Fibroblast of lung (primary cell): ENCODE data around the gene LRRK1. TPM values are rescaled to one million over a fixed set of nuclear protein-coding genes. Genes with fewer than 3 reads are reported as not detected.

Experiments
- DNase-seq, 2 donors: peaks; one replicate each; pipeline versions ENCODE4 v3.0.0 to v3.0.0-alpha.2; 2010; ENCODE audit warnings: low read depth in 2 of 2
- H2AFZ ChIP-seq: 2 replicates; pipeline ENCODE4 v1.5.1; 2012; ENCODE audit warnings: low read length, control low read depth, inconsistent platforms
- H3K27ac ChIP-seq: 2 replicates; pipeline ENCODE4 v1.5.1; 2011; ENCODE audit warnings: low read length, control low read depth; ENCODE audit not compliant: insufficient read depth
- H3K27me3 ChIP-seq: 2 replicates; pipeline ENCODE4 v1.5.1; 2011; ENCODE audit warnings: mild to moderate bottlenecking, low read length; ENCODE audit not compliant: control insufficient read depth, insufficient read depth
- H3K36me3 ChIP-seq: 2 replicates; pipeline ENCODE4 v1.5.1; 2011; ENCODE audit warnings: low read length; ENCODE audit not compliant: control insufficient read depth, insufficient read depth
- H3K4me1 ChIP-seq: 2 replicates; pipeline ENCODE4 v1.5.1; 2011; ENCODE audit warnings: low read length; ENCODE audit not compliant: control insufficient read depth, insufficient read depth; ENCODE audit errors: extremely low read depth
- H3K4me2 ChIP-seq: 2 replicates; pipeline ENCODE4 v1.5.1; 2011; ENCODE audit warnings: low read length, control low read depth; ENCODE audit not compliant: insufficient read depth; ENCODE audit errors: extremely low read depth
- H3K4me3 ChIP-seq, 4 experiments: fragments of 200-600 bp in 1 of 4; sonication (generic) in 1 of 4; replicated peaks in 1 of 4; 2 replicates each; pipeline ENCODE4 v1.5.1; 2011 to 2016; ENCODE audit warnings: low read length in 4 of 4, low read depth in 3 of 4, mild to moderate bottlenecking in 3 of 4, control low read depth in 2 of 4, inconsistent platforms in 1 of 4, mixed read lengths in 1 of 4; ENCODE audit not compliant: insufficient read depth in 1 of 4; ENCODE audit errors: control extremely low read depth in 1 of 4
- H3K79me2 ChIP-seq: 2 replicates; pipeline ENCODE4 v1.5.1; 2012; ENCODE audit warnings: mild to moderate bottlenecking, low read length, inconsistent platforms; ENCODE audit not compliant: control insufficient read depth, insufficient read depth
- H3K9ac ChIP-seq: 2 replicates; pipeline ENCODE4 v1.5.1; 2011; ENCODE audit warnings: mild to moderate bottlenecking, low read length, control low read depth; ENCODE audit not compliant: insufficient read depth
- H3K9me3 ChIP-seq: 2 replicates; pipeline ENCODE4 v1.5.1; 2012; ENCODE audit warnings: low read depth, low read length; ENCODE audit not compliant: control insufficient read depth, insufficient read depth
- H4K20me1 ChIP-seq: 2 replicates; pipeline ENCODE4 v1.5.1; 2011; ENCODE audit warnings: low read length; ENCODE audit not compliant: control insufficient read depth, insufficient read depth; ENCODE audit errors: extremely low read depth
- CTCF ChIP-seq, 2 donors: IDR thresholded peaks in 1 of 2; conservative IDR thresholded peaks in 1 of 2; 1 replicate in 1 of 2; 2 replicates in 1 of 2; pipeline ENCODE4 v1.5.1; 2011 to 2012; ENCODE audit warnings: low read length in 2 of 2, control low read depth in 1 of 2, inconsistent platforms in 1 of 2, low read depth in 1 of 2, mild to moderate bottlenecking in 1 of 2
- EZH2 ChIP-seq: IDR thresholded peaks from 2 replicates; pipeline ENCODE4 v1.5.1; 2012; ENCODE audit warnings: low read length, control low read depth, mild to moderate bottlenecking; ENCODE audit errors: missing control alignments
- polyA plus RNA-seq, 2 donors: library from polyadenylated mRNA; depleted of rRNA in 1 of 2; stranded (reverse) in 1 of 2; unstranded in 1 of 2; fragments of >200 nt; gene quantifications; 2 replicates each; pipeline ENCODE4 v1.2.1, GENCODE V29; 2011 to 2012; ENCODE audit warnings: missing spikeins in 1 of 2
- total RNA-seq: library from RNA; depleted of rRNA; stranded (reverse); fragments of >200 nt; gene quantifications from 2 replicates; pipeline ENCODE4 v1.2.1, GENCODE V29; 2014

LRRK1 gene
- total and polyA plus RNA-seq, 2 donors (not counting 1 experiment from before 2014, with no cell fraction given), result 3.8 to 12.2 TPM

- H3K4me1 ChIP-seq, result peaks cover 5% of the 10 kb centered on the region
- H3K79me2 ChIP-seq, result no peaks in the 10 kb centered on the region
- no peak overlapping the region for H2AFZ ChIP-seq
- H4K20me1 ChIP-seq, result no peaks in the 10 kb centered on the region
- no peaks in the 10 kb centered on the region for H3K27me3 ChIP-seq
- DNase-seq, result no peak
- H3K4me3 ChIP-seq, result no peak overlapping the region
- H3K4me2 ChIP-seq, result no peak overlapping the region
- no peak overlapping the region for H3K9ac ChIP-seq
- H3K9me3 ChIP-seq, result no peaks in the 10 kb centered on the region
- H3K27ac ChIP-seq, result no peak overlapping the region
- H3K36me3 ChIP-seq, result no peaks in the 10 kb centered on the region
- no peak for TF ChIP-seq EZH2
- TF ChIP-seq CTCF (conservative IDR thresholded peaks at IDR 0.05 in 1 of 2, IDR thresholded peaks at IDR 0.05 in 1 of 2; ENCODE audit: low read depth in 1 of 2, low read length in 2 of 2), result no peak
Measured at GRCh38 chr15:101022306-101022705, 103.1 kb downstream of the LRRK1 start.

DNA sequence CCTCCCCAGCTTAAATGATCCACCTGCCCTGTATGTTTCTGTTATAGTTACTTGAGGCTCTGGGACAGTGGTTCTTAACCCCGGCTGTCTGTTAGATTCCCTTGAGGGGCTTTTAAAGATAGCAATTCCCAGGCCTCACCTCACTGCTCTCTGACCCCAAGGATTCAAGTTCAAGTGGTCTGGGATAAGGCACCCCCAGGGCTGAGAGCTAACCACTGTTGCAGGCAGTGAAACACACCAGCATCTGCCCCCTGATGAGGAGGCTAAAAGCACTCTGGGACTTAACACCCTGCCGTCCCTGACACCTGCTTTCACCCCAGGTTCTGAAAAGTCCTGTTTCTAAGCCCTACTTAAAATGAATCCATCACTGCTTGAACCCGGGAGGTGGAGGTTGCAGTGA, 103.7 kb downstream of the LRRK1 start:
- H3K4me2 ChIP-seq, result no peak overlapping the region
- H2AFZ ChIP-seq, result no peak overlapping the region
- H3K27me3 ChIP-seq, result no peaks in the 10 kb centered on the region
- H3K4me1 ChIP-seq, result peaks cover 5% of the 10 kb centered on the region
- no peaks in the 10 kb centered on the region for H4K20me1 ChIP-seq
- no peak overlapping the region for H3K27ac ChIP-seq
- no peak overlapping the region for H3K9ac ChIP-seq
- H3K36me3 ChIP-seq, result no peaks in the 10 kb centered on the region
- H3K79me2 ChIP-seq, result no peaks in the 10 kb centered on the region
- H3K4me3 ChIP-seq, result no peak overlapping the region
- TF ChIP-seq CTCF (conservative IDR thresholded peaks at IDR 0.05 in 1 of 2, IDR thresholded peaks at IDR 0.05 in 1 of 2; ENCODE audit: low read depth in 1 of 2, low read length in 2 of 2), result no peak
- TF ChIP-seq EZH2, result no peak
- H3K9me3 ChIP-seq, result no peaks in the 10 kb centered on the region
- no peak for DNase-seq

DNA sequence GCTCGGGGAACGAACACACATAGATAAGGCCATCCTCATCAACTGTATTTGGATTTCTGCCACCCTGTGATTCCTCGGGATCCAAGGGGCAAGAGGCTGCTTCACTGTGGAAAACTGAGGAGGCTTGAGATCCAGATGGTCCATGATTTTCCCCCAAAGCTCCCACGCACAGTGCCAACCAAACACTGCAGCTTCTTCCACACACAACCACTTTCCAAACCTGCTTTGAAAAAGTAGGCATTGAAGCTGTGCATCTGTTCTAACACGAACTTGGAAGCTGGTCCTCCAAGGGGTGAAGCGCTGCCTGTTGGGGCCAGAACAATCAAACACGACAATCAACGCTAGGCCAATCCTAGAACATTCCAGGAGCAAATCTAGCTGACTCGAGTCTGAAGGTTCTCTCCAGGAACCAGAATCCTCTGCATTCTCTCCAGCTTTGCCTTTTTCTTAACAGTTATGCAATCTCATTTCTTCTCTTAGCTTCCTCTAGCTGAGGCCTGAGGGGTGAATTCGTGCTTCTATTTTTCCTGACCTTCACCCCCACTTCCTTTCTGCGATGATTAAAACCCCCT, 104.4 kb downstream of the LRRK1 start:
- Histone ChIP-seq H3K4me1 (peaks cover 5% of the 10 kb centered on the region), H3K4me2 (peak overlapping the region; percentile 41), H3K79me2 (no peaks in the 10 kb centered on the region), H3K9me3 (no peaks in the 10 kb centered on the region), H4K20me1 (no peaks in the 10 kb centered on the region), H3K4me3 (no peak overlapping the region), H2AFZ (no peak overlapping the region), H3K36me3 (no peaks in the 10 kb centered on the region), H3K9ac (peak overlapping the region; percentile 16), H3K27ac (peak overlapping the region; percentile 78), H3K27me3 (no peaks in the 10 kb centered on the region)
- DNase-seq, result peak in 1 of 2 donors; percentile 11
- TF ChIP-seq CTCF (conservative IDR thresholded peaks at IDR 0.05 in 1 of 2, IDR thresholded peaks at IDR 0.05 in 1 of 2; ENCODE audit: low read depth in 1 of 2, low read length in 2 of 2), result no peak
- TF ChIP-seq EZH2, result no peak
